ENCODE measurements around the gene MSI2. TPM values are rescaled to one million over a fixed set of nuclear protein-coding genes. Genes with fewer than 3 reads are reported as not detected.

MSI2 gene
- total RNA-seq, 1 donor from 2014 or later: 21.1 TPM

DNA sequence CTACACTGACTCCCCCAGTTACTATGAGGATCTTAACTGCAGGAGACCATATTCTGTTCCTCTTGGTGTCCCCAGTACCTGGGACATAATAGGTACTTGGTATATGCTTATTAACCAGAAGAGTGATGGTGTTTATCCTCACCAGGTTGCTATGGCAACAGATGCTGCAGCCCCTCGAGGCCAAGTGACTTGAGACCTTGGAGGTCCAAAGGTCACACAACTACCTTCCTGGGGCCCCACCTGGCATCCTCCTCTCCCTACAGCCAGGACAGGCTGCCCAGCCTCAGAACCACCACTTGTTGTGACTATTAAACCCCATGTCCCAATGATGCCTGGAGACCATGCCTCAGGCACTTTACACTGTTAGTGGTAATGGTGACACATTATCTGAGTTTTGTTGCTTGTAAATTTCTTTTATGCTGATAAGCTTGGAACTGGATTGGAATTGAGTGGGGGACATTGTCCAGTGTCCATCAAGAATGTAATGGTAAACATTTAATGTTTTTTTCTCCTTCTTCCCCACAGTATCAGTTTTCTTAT is 299.4 kb downstream of the MSI2 start:
- Histone ChIP-seq H3K27me3 (ENCODE audit: control insufficient read depth, insufficient read depth, low read length) (no peaks in the 10 kb centered on the region), H3K36me3 (ENCODE audit: control insufficient read depth, insufficient read depth, low read length) (no peaks in the 10 kb centered on the region), H3K4me3 (ENCODE audit: low read depth, low read length) (no peak overlapping the region)
- no peak for TF ChIP-seq CTCF (IDR thresholded peaks at IDR 0.05; ENCODE audit: insufficient read depth, low read length, severe bottlenecking)
- DNase-seq (ENCODE audit: low read depth): no peak
- no peak for FAIRE-seq

DNA sequence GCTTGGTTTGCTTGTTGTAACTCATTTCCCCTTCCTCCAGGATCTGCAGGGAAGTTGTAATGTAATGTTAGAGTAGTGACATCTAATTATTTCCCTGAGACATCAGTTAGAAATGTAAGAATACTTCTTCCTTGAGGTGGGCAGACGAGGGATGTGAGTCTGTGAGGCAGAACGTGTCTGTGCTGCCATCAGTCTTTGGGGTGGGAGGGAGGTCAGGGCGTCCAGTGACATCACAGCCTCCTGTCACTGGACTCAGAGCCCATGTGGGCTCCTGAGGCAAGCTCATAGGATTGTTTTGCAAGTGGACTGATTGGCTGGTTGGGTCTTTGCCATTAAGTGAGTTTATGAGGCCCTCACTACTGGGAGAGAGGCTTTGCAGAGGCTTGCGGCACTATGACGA is 300.0 kb downstream of the MSI2 start:
- no peak for FAIRE-seq

DNA sequence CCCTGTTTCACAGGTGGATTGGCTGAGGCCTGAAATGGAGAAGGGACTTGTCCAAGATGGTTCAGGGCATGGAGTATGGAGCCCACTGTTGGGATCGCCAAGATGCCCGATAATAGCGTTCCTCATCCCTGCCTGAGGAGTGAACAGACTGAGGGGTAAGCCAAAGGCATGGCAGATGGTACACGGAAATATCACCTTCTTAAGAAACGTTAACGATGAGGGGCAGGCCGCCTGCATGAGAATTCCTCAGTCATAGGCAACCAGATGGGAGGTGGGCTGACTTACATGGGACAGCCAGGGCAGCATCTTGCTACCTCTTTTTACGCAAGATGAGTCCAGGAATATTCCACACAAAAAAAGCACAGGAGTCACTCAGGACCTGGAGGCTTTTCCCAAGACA is 300.7 kb downstream of the MSI2 start:
- FAIRE-seq: no peak
- no peaks in the 10 kb centered on the region for H3K36me3 ChIP-seq (ENCODE audit: control insufficient read depth, insufficient read depth, low read length)

More for the DNA sequence above, 300.0 kb downstream of the MSI2 start:
- H3K4me3 ChIP-seq (ENCODE audit: low read depth, low read length): no peak overlapping the region
- TF ChIP-seq CTCF (IDR thresholded peaks at IDR 0.05; ENCODE audit: insufficient read depth, low read length, severe bottlenecking): no peak
- no peaks in the 10 kb centered on the region for H3K27me3 ChIP-seq (ENCODE audit: control insufficient read depth, insufficient read depth, low read length)
- no peak for DNase-seq (ENCODE audit: low read depth)
- H3K36me3 ChIP-seq (ENCODE audit: control insufficient read depth, insufficient read depth, low read length): no peaks in the 10 kb centered on the region

DNA sequence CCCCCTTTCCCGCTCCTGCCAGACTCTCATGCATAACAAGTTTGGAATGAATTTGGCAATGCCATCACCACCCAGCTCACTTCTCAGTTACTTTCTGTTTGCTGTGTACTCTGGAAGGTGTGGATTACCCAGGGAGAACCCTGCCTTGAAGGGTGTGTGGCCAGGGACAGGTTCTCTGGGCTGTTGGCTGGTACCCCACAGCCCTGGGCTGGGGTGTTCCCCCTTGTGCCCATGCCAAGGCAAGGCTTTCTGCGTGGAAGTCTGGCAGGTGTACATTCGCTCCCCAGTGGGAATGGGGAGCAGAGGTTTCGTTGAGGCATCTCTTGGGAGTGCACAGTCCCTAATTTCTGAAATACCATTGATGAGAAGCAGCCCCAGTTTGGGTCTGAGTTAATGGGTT is 301.1 kb downstream of the MSI2 start:
- DNase-seq (ENCODE audit: low read depth) (peak; percentile 1), FAIRE-seq (peak; percentile 18)
- Histone ChIP-seq H3K4me3 (ENCODE audit: low read depth, low read length) (no peak overlapping the region), H3K27me3 (ENCODE audit: control insufficient read depth, insufficient read depth, low read length) (no peaks in the 10 kb centered on the region), H3K36me3 (ENCODE audit: control insufficient read depth, insufficient read depth, low read length) (peaks cover 1% of the 10 kb centered on the region)
- no peak for TF ChIP-seq CTCF (IDR thresholded peaks at IDR 0.05; ENCODE audit: insufficient read depth, low read length, severe bottlenecking)

More for the DNA sequence above, 300.7 kb downstream of the MSI2 start:
- no peak for TF ChIP-seq CTCF (IDR thresholded peaks at IDR 0.05; ENCODE audit: insufficient read depth, low read length, severe bottlenecking)
- no peak for DNase-seq (ENCODE audit: low read depth)
- H3K4me3 ChIP-seq (ENCODE audit: low read depth, low read length): no peak overlapping the region
- no peaks in the 10 kb centered on the region for H3K27me3 ChIP-seq (ENCODE audit: control insufficient read depth, insufficient read depth, low read length)

GRCh38 chr17:57557834-57558681 is 301.7 kb downstream of the MSI2 start:
- H3K4me3 ChIP-seq (ENCODE audit: low read depth, low read length): no peak overlapping the region
- no peaks in the 10 kb centered on the region for H3K27me3 ChIP-seq (ENCODE audit: control insufficient read depth, insufficient read depth, low read length)
- peaks cover 1% of the 10 kb centered on the region for H3K36me3 ChIP-seq (ENCODE audit: control insufficient read depth, insufficient read depth, low read length)
- FAIRE-seq (peak; percentile 47), DNase-seq (ENCODE audit: low read depth) (peak; percentile 84)
- TF ChIP-seq CTCF (IDR thresholded peaks at IDR 0.05; ENCODE audit: insufficient read depth, low read length, severe bottlenecking): no peak

Measured in bronchial epithelial cell (primary cell).